GM12878 (cell line): ENCODE data around the gene ZMIZ2. TPM values are rescaled to one million over a fixed set of nuclear protein-coding genes. Genes with fewer than 3 reads are reported as not detected.

Experiments used
- ATAC-seq: fragments of 200-7000 bp; cut with Tn5 transposase; 3 replicates; pipeline ENCODE4 v1.9.1; 2020; ENCODE audit warnings: mild to moderate bottlenecking, moderate library complexity
- BruUV-seq: library from RNA; stranded (reverse); fragments of 400-500 nt; replicated peaks from 2 replicates; lab custom pipeline; 2021; lab: Mats Ljungman, UMichigan
- CTCF ChIA-PET: fragments of 300-600 bp; sonication (Branson Sonifier 250); formaldehyde crosslinking; extraction: SDS; loops from one replicate; lab custom pipeline; 2021; ENCODE audit warnings: inconsistent platforms; lab: Yijun Ruan, JAX
- POLR2A ChIA-PET: fragments of 350-600 bp; formaldehyde crosslinking; extraction: SDS; loops from one replicate; lab custom pipeline; 2021; ENCODE audit warnings: inconsistent platforms; lab: Charles Lee
- RAD21 ChIA-PET: fragments of 300-600 bp; sonication (Branson Sonifier 250); formaldehyde crosslinking; loops from one replicate; lab custom pipeline; 2023; ENCODE audit warnings: antibody characterized with exemption; ENCODE audit not compliant: unreplicated experiment; lab: Charles Lee
- SMC1A ChIA-PET: fragments of 300-600 bp; sonication (Branson Sonifier 250); formaldehyde crosslinking; loops from one replicate; lab custom pipeline; 2023; ENCODE audit not compliant: unreplicated experiment, uncharacterized antibody; lab: Charles Lee
- DNase-seq: peaks from one replicate; pipeline ENCODE4 v3.0.0-alpha.2; 2011; ENCODE audit warnings: low read depth, low spot score
- FAIRE-seq: peaks from 3 replicates; lab custom pipeline; 2011; peaks lifted over from hg19 to GRCh38; lab: Jason Lieb, UNC
- H2AFZ ChIP-seq: 2 replicates; pipeline ENCODE4 v1.6.0; 2011; ENCODE audit warnings: low read depth, low read length, control low read depth; ENCODE audit not compliant: control insufficient read depth
- H3K27ac ChIP-seq: 2 replicates; pipeline ENCODE4 v1.5.1; 2011; ENCODE audit warnings: control low read depth; ENCODE audit not compliant: control insufficient read depth, insufficient read depth
- H3K27me3 ChIP-seq, 2 experiments: replicated peaks in 1 of 2; 2 replicates each; pipeline versions ENCODE4 v1.6.0 to v1.6.1; 2011; ENCODE audit warnings: low read length in 1 of 2; ENCODE audit not compliant: control insufficient read depth in 2 of 2, insufficient read depth in 2 of 2
- H3K36me3 ChIP-seq, 2 experiments: 2 replicates each; pipeline ENCODE4 v1.5.1; 2011; ENCODE audit warnings: low read length in 1 of 2; ENCODE audit not compliant: control insufficient read depth in 2 of 2, insufficient read depth in 2 of 2
- H3K4me1 ChIP-seq: 2 replicates; pipeline ENCODE4 v1.6.1; 2011; ENCODE audit warnings: mild to moderate bottlenecking, low read length, moderate library complexity, mixed read lengths; ENCODE audit not compliant: control insufficient read depth, insufficient read depth
- H3K4me2 ChIP-seq: 2 replicates; pipeline ENCODE4 v1.6.0; 2011; ENCODE audit warnings: control low read depth; ENCODE audit not compliant: control insufficient read depth, insufficient read depth
- H3K4me3 ChIP-seq: fragments of 200-600 bp; sonication (generic); 2 replicates; pipeline ENCODE4 v1.5.1; 2016
- H3K79me2 ChIP-seq: 2 replicates; pipeline ENCODE4 v1.6.0; 2011; ENCODE audit warnings: low read length; ENCODE audit not compliant: control insufficient read depth, insufficient read depth
- H3K9ac ChIP-seq: 2 replicates; pipeline ENCODE4 v1.8.0; 2011; ENCODE audit warnings: low read length, control low read depth, mixed read lengths; ENCODE audit not compliant: control insufficient read depth, insufficient read depth
- H3K9me3 ChIP-seq: replicated peaks from 3 replicates; pipeline ENCODE4 v1.5.1; 2011; ENCODE audit warnings: mild to moderate bottlenecking, low read length; ENCODE audit not compliant: control insufficient read depth, insufficient read depth
- H4K20me1 ChIP-seq: 2 replicates; pipeline ENCODE4 v1.6.0; 2011; ENCODE audit not compliant: control insufficient read depth, insufficient read depth
- CREM ChIP-seq: IDR thresholded peaks from 2 replicates; pipeline ENCODE4 v1.6.1; 2014; ENCODE audit warnings: antibody characterized with exemption, low read depth
- DPF2 ChIP-seq: fragments of 450-650 bp; IDR thresholded peaks from 2 replicates; pipeline ENCODE4 v1.6.1; 2017; ENCODE audit warnings: mild to moderate bottlenecking
- HCFC1 ChIP-seq: fragments of 150-350 bp; IDR thresholded peaks from 2 replicates; pipeline ENCODE4 v1.6.1; 2014; ENCODE audit warnings: low read length
- HDAC6 ChIP-seq: fragments of 200-600 bp; sonication (generic); IDR thresholded peaks from one replicate; pipeline ENCODE4 v1.8.0; 2017; ENCODE audit warnings: antibody characterized with exemption; ENCODE audit not compliant: unreplicated experiment
- HDGF ChIP-seq: fragments of 450-650 bp; IDR thresholded peaks from 2 replicates; pipeline ENCODE4 v1.6.1; 2016; ENCODE audit warnings: antibody characterized with exemption
- KDM1A ChIP-seq: fragments of 200-600 bp; sonication (generic); IDR thresholded peaks from 2 replicates; pipeline ENCODE4 v1.6.1; 2016; ENCODE audit warnings: borderline replicate concordance
- NFYA ChIP-seq: IDR thresholded peaks from 2 replicates; pipeline ENCODE4 v1.6.1; 2011; ENCODE audit warnings: low read depth, mild to moderate bottlenecking, low read length, improper control_type of control experiment, borderline replicate concordance
- NR2C1 ChIP-seq: fragments of 450-650 bp; IDR thresholded peaks from 2 replicates; pipeline ENCODE4 v1.6.1; 2017; ENCODE audit warnings: antibody characterized with exemption, mild to moderate bottlenecking, moderate library complexity
- PAX5 ChIP-seq: IDR thresholded peaks from 2 replicates; pipeline ENCODE4 v1.6.1; 2011; ENCODE audit warnings: low read depth, low read length, borderline replicate concordance
- PML ChIP-seq: IDR thresholded peaks from 2 replicates; pipeline ENCODE4 v1.6.1; 2012; ENCODE audit warnings: low read length, inconsistent platforms
- SUPT20H ChIP-seq: IDR thresholded peaks from 2 replicates; pipeline ENCODE4 v1.6.1; 2011; ENCODE audit warnings: low read depth, mild to moderate bottlenecking, low read length, moderate library complexity, borderline replicate concordance; ENCODE audit not compliant: control insufficient read depth
- WRNIP1 ChIP-seq: IDR thresholded peaks from 2 replicates; pipeline ENCODE4 v1.6.1; 2011; ENCODE audit warnings: low read depth, low read length, improper control_type of control experiment, borderline replicate concordance
- ZBED1 ChIP-seq: IDR thresholded peaks from 2 replicates; pipeline ENCODE4 v1.6.1; 2016; ENCODE audit warnings: borderline replicate concordance
- ZNF24 ChIP-seq: fragments of 450-650 bp; IDR thresholded peaks from 2 replicates; pipeline ENCODE4 v1.6.1; 2017; ENCODE audit warnings: antibody characterized with exemption, mild to moderate bottlenecking
- WGBS: methylation state at CpG from one replicate; pipeline ENCODE4 v1.1.6; 2016; ENCODE audit warnings: low lambda C conversion rate; ENCODE audit not compliant: insufficient replicate concordance, insufficient coverage; ENCODE audit errors: missing lambda C conversion rate; 5-methylcytosine and 5-hydroxymethylcytosine counted together
- in situ Hi-C: fragments of 300-500 bp; cut with MboI; formaldehyde crosslinking; loops from 9 replicates; pipeline ENCODE4 v1.14.3; 2018; ENCODE audit warnings: mixed read lengths
- intact Hi-C: fragments of 100-400 bp; cut with micrococcal nuclease; formaldehyde crosslinking; loops from one replicate; pipeline ENCODE4 v1.14.2; 2022; ENCODE audit not compliant: unreplicated experiment
- polyA plus RNA-seq, 11 experiments: library from polyadenylated mRNA; depleted of rRNA in 4 of 11; unstranded in 6 of 11; stranded (reverse) in 5 of 11; fragments of >200 nt; fragmentation: Nextera tagmentation in 4 of 11; fragmentation: Illumina TruSeq in 1 of 11; extraction: Ambion mirVana in 4 of 11; extraction: Trizol in 1 of 11; gene quantifications; 1 replicate in 1 of 11; 2 replicates in 10 of 11; pipeline versions ENCODE4 v1.2.1 to v1.2.3, GENCODE V29; 2011 to 2016; ENCODE audit warnings: inconsistent platforms in 2 of 11, missing spikeins in 2 of 11, low read depth in 1 of 11
- total RNA-seq, 4 experiments: library from RNA; depleted of rRNA in 3 of 4; stranded (reverse); fragments of >200 nt in 3 of 4; fragmentation: Illumina TruSeq in 1 of 4; extraction: Trizol in 1 of 4; gene quantifications; 2 replicates each; pipeline versions ENCODE4 v1.2.1 to v1.2.3, GENCODE V29; 2013 to 2021
- TF ChIP-seq, protein P1 (sequence below), 3 experiments: IDR thresholded peaks in 2 of 3; conservative IDR thresholded peaks in 1 of 3; 2 replicates each; pipeline ENCODE4 v1.5.1; 2011; ENCODE audit warnings: low read depth in 3 of 3, low read length in 3 of 3, mild to moderate bottlenecking in 3 of 3, control low read depth in 2 of 3, moderate library complexity in 2 of 3, inconsistent platforms in 1 of 3, mixed read lengths in 1 of 3; ENCODE audit not compliant: control insufficient read depth in 2 of 3, insufficient read depth in 1 of 3; ENCODE audit errors: extremely low read depth in 1 of 3
- TF ChIP-seq, protein P2 (sequence below): fragments of 450-650 bp; conservative IDR thresholded peaks from 2 replicates; pipeline ENCODE4 v1.6.1; 2017; ENCODE audit warnings: mild to moderate bottlenecking, moderate library complexity

The ZMIZ2 gene
- total and polyA plus RNA-seq, 10 of the 15 experiments (the other 5 are each of a cell fraction or from before 2014, with no cell fraction given): 0.71 to 158 (median 17.0) TPM

DNA sequence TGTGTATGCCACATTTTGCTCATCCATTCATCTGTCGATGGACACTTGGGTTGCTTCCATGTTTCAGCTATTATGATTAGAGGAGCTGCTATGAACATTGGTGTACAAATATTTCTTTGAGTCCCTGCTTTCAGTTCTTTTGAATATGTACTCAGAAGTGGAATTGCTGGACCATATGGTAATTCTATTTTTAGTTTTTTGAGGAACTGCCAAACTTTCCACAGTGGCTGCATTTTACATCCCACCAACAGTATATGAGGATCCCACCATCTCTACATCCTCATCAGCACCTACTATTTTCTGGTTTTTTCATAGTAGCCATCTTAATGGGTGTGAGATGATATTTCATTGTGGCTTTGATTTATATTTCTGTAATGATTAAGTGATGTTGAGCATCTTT, 44.7 kb upstream of the ZMIZ2 start:
- CTCF ChIA-PET: no interaction called here

DNA sequence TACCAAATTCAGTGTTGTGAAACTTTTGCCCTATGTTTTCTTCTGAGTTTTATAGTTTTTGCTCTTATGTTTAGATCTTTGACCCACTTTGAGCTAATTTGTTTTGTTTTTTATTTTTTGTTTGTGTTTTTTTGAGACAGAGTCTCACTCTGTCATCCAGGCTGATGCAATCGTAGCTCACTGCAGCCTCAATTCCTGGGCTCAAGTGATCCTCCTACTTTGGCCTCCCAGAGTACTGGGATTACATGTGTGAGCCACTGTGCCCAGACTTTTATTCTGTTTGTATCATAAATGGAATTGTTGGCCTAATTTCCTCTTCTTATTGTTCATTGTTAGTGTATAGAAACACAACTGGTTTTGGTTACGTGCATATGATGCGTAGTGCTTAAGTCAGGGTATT, 43.2 kb upstream of the ZMIZ2 start:
- in situ Hi-C loops: no loop called here
- POLR2A ChIA-PET: interaction anchor here (0.7 kb wide), 1 partner anchor 123 kb away, joined by 9 read pairs; no protein-coding TSS in a partner anchor
- BruUV-seq: no TSS peak
- TF ChIP-seq NFYA (no peak), NR2C1 (no peak), PAX5 (no peak), WRNIP1 (no peak), SUPT20H (no peak), ZNF24 (no peak), HDAC6 (no peak), HCFC1 (no peak), ZBED1 (no peak)
- TF ChIP-seq, protein P1, sequence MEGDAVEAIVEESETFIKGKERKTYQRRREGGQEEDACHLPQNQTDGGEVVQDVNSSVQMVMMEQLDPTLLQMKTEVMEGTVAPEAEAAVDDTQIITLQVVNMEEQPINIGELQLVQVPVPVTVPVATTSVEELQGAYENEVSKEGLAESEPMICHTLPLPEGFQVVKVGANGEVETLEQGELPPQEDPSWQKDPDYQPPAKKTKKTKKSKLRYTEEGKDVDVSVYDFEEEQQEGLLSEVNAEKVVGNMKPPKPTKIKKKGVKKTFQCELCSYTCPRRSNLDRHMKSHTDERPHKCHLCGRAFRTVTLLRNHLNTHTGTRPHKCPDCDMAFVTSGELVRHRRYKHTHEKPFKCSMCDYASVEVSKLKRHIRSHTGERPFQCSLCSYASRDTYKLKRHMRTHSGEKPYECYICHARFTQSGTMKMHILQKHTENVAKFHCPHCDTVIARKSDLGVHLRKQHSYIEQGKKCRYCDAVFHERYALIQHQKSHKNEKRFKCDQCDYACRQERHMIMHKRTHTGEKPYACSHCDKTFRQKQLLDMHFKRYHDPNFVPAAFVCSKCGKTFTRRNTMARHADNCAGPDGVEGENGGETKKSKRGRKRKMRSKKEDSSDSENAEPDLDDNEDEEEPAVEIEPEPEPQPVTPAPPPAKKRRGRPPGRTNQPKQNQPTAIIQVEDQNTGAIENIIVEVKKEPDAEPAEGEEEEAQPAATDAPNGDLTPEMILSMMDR (IDR thresholded peaks at IDR 0.05 in 2 of 3, conservative IDR thresholded peaks at IDR 0.05 in 1 of 3; ENCODE audit: control insufficient read depth in 2 of 3, extremely low read depth in 1 of 3, insufficient read depth in 1 of 3, low read depth in 3 of 3, low read length in 3 of 3): no peak

More for the DNA sequence above, 44.7 kb upstream of the ZMIZ2 start:
- Histone ChIP-seq H3K27me3 (no peaks in the 10 kb centered on the region), H3K4me2 (no peak overlapping the region), H3K9ac (no peak overlapping the region), H3K27ac (no peak overlapping the region), H3K4me1 (no peaks in the 10 kb centered on the region), H3K36me3 (peaks cover 10 to 20% of the 10 kb centered on the region in 2 experiments), H4K20me1 (no peaks in the 10 kb centered on the region), H3K9me3 (no peaks in the 10 kb centered on the region), H2AFZ (no peak overlapping the region), H3K4me3 (no peak overlapping the region), H3K79me2 (no peaks in the 10 kb centered on the region)
- intact Hi-C loops (no loop called here), in situ Hi-C loops (no loop called here)
- ChIA-PET RAD21 (no interaction called here), SMC1A (no interaction called here), POLR2A (no interaction called here)
- BruUV-seq: no TSS peak
- TF ChIP-seq, protein P2, sequence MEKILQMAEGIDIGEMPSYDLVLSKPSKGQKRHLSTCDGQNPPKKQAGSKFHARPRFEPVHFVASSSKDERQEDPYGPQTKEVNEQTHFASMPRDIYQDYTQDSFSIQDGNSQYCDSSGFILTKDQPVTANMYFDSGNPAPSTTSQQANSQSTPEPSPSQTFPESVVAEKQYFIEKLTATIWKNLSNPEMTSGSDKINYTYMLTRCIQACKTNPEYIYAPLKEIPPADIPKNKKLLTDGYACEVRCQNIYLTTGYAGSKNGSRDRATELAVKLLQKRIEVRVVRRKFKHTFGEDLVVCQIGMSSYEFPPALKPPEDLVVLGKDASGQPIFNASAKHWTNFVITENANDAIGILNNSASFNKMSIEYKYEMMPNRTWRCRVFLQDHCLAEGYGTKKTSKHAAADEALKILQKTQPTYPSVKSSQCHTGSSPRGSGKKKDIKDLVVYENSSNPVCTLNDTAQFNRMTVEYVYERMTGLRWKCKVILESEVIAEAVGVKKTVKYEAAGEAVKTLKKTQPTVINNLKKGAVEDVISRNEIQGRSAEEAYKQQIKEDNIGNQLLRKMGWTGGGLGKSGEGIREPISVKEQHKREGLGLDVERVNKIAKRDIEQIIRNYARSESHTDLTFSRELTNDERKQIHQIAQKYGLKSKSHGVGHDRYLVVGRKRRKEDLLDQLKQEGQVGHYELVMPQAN: no peak
- TF ChIP-seq PAX5: no peak
- TF ChIP-seq HDGF: no peak
- no peak for TF ChIP-seq DPF2
- no peak for TF ChIP-seq PML
- TF ChIP-seq CREM: no peak
- no peak for TF ChIP-seq KDM1A
- ATAC-seq (no peak), DNase-seq (no peak), FAIRE-seq (no peak)
- WGBS: 100% methylated on average over 1 of the region's 1 CpG

More for the DNA sequence above, 43.2 kb upstream of the ZMIZ2 start:
- Histone ChIP-seq H3K4me2 (no peak overlapping the region), H3K27ac (no peak overlapping the region), H3K4me1 (no peaks in the 10 kb centered on the region), H3K79me2 (no peaks in the 10 kb centered on the region), H3K36me3 (peaks cover 7 to 15% of the 10 kb centered on the region in 2 experiments), H3K27me3 (no peaks in the 10 kb centered on the region), H4K20me1 (no peaks in the 10 kb centered on the region), H3K9me3 (no peaks in the 10 kb centered on the region), H3K9ac (no peak overlapping the region), H2AFZ (no peak overlapping the region), H3K4me3 (no peak overlapping the region)
- 100% methylated on average over 3 of the region's 3 CpGs for WGBS
- ChIA-PET CTCF (interaction anchor here (1.4 kb wide), 1 partner anchor 67 kb away, joined by 3 read pairs; no protein-coding TSS in a partner anchor), SMC1A (interaction anchor here (0.6 to 1.5 kb wide), 2 partner anchors 67 to 221 kb away, joined by 3 read pairs; no protein-coding TSS in a partner anchor), RAD21 (no interaction called here)
- DNase-seq (no peak), FAIRE-seq (no peak), ATAC-seq (no peak)
- intact Hi-C loops: no loop called here
